HepG2 (cell line): Measurements from ENCODE around the gene RUVBL2. TPM values are rescaled to one million over a fixed set of nuclear protein-coding genes. Genes with fewer than 3 reads are reported as not detected.
A peak's percentile ranks its signal among the peaks of the same experiment; 100 is the strongest.

ENCODE experiments used
- ATF7-NPFF ChIP-seq: sonication (generic); formaldehyde crosslinking; IDR thresholded peaks from 2 replicates; pipeline ENCODE4 v1.8.1; 2023; ENCODE audit warnings: mild to moderate bottlenecking, low read depth, missing genetic modification reagents, moderate library complexity
- E2F5 ChIP-seq: sonication (generic); formaldehyde crosslinking; conservative IDR thresholded peaks from 2 replicates; pipeline ENCODE4 v1.4.0; 2020; ENCODE audit warnings: missing genetic modification reagents
- ELF1 ChIP-seq: sonication (generic); formaldehyde crosslinking; IDR thresholded peaks from 2 replicates; pipeline ENCODE4 v1.4.0; 2020; ENCODE audit warnings: missing genetic modification reagents
- ISL2 ChIP-seq: sonication (generic); formaldehyde crosslinking; IDR thresholded peaks from 2 replicates; pipeline ENCODE4 v1.5.0; 2020; ENCODE audit warnings: missing genetic modification reagents
- LCORL ChIP-seq, 2 experiments: fragments of 450-650 bp in 1 of 2; sonication (generic) in 1 of 2; formaldehyde crosslinking in 1 of 2; IDR thresholded peaks; 2 replicates each; pipeline versions ENCODE4 v1.5.0 to v1.6.1; 2017 to 2020; ENCODE audit warnings: antibody characterized with exemption in 1 of 2, missing genetic modification reagents in 1 of 2
- MAZ ChIP-seq, 2 experiments: sonication (generic) in 1 of 2; formaldehyde crosslinking in 1 of 2; IDR thresholded peaks; 2 replicates each; pipeline versions ENCODE4 v1.5.0 to v1.6.1; 2012 to 2020; ENCODE audit warnings: low read depth in 2 of 2, mild to moderate bottlenecking in 2 of 2, borderline replicate concordance in 1 of 2, improper control_type of control experiment in 1 of 2, low read length in 1 of 2, missing genetic modification reagents in 1 of 2, moderate library complexity in 1 of 2
- PAX8 ChIP-seq: sonication (generic); formaldehyde crosslinking; IDR thresholded peaks from 2 replicates; pipeline ENCODE4 v1.8.0; 2022; ENCODE audit warnings: mild to moderate bottlenecking, missing genetic modification reagents, borderline replicate concordance
- POLR2A ChIP-seq, 2 experiments: IDR thresholded peaks; 2 replicates each; pipeline ENCODE4 v1.6.1; 2011; ENCODE audit warnings: low read depth in 2 of 2, low read length in 2 of 2, mild to moderate bottlenecking in 1 of 2, moderate library complexity in 1 of 2; ENCODE audit not compliant: insufficient read depth in 1 of 2
- SMAD9 ChIP-seq: sonication (generic); formaldehyde crosslinking; IDR thresholded peaks from 2 replicates; pipeline ENCODE4 v1.5.1; 2020; ENCODE audit warnings: mild to moderate bottlenecking, missing genetic modification reagents
- TEF ChIP-seq: sonication (generic); formaldehyde crosslinking; IDR thresholded peaks from 2 replicates; pipeline ENCODE4 v1.5.0; 2020; ENCODE audit warnings: missing genetic modification reagents
- TP53 ChIP-seq: sonication (generic); formaldehyde crosslinking; conservative IDR thresholded peaks from 2 replicates; pipeline ENCODE4 v1.4.0; 2020; ENCODE audit warnings: missing genetic modification reagents
- ZBTB39 ChIP-seq: sonication (generic); formaldehyde crosslinking; IDR thresholded peaks from 2 replicates; pipeline ENCODE4 v1.5.0; 2020; ENCODE audit warnings: missing genetic modification reagents
- ZEB1 ChIP-seq: IDR thresholded peaks from 2 replicates; pipeline ENCODE4 v1.6.1; 2012; ENCODE audit warnings: mild to moderate bottlenecking, low read depth, inconsistent platforms; ENCODE audit not compliant: insufficient replicate concordance
- ZHX2 ChIP-seq, 2 experiments: sonication (generic) in 1 of 2; formaldehyde crosslinking in 1 of 2; IDR thresholded peaks; 2 replicates each; pipeline versions ENCODE4 v1.6.1 to v1.9.0; 2014 to 2022; ENCODE audit warnings: antibody characterized with exemption in 1 of 2, borderline replicate concordance in 1 of 2, inconsistent platforms in 1 of 2, low read depth in 1 of 2, missing genetic modification reagents in 1 of 2
- ZNF354B ChIP-seq: sonication (generic); formaldehyde crosslinking; IDR thresholded peaks from 2 replicates; pipeline ENCODE4 v1.8.0; 2022; ENCODE audit warnings: mild to moderate bottlenecking, missing genetic modification reagents
- ZNF382 ChIP-seq: sonication (generic); formaldehyde crosslinking; IDR thresholded peaks from 2 replicates; pipeline ENCODE4 v1.5.0; 2020; ENCODE audit warnings: missing genetic modification reagents, mild to moderate bottlenecking, borderline replicate concordance
- ZNF431 ChIP-seq: sonication (generic); formaldehyde crosslinking; IDR thresholded peaks from 2 replicates; pipeline ENCODE4 v1.9.0; 2022; ENCODE audit warnings: missing genetic modification reagents, low read depth, mild to moderate bottlenecking, borderline replicate concordance
- ZSCAN12 ChIP-seq: sonication (generic); formaldehyde crosslinking; IDR thresholded peaks from 2 replicates; pipeline ENCODE4 v1.9.0; 2021; ENCODE audit warnings: mild to moderate bottlenecking, missing genetic modification reagents
- polyA plus RNA-seq, 8 experiments: library from polyadenylated mRNA; depleted of rRNA in 3 of 8; stranded (reverse) in 7 of 8; unstranded in 1 of 8; fragments of >200 nt; fragmentation: Illumina TruSeq in 4 of 8; extraction: Trizol in 4 of 8; gene quantifications; 2 replicates each; pipeline versions ENCODE4 v1.2.1 to v1.2.3, GENCODE V29; 2011 to 2016; ENCODE audit warnings: low read depth in 4 of 8, missing spikeins in 1 of 8, mixed read lengths in 1 of 8; ENCODE audit not compliant: insufficient read depth in 1 of 8
- total RNA-seq, 5 experiments: library from RNA; depleted of rRNA; stranded (reverse); fragments of >200 nt; fragmentation: Illumina TruSeq; extraction: Trizol; gene quantifications; 2 replicates each; pipeline ENCODE4 v1.2.3, GENCODE V29; 2016; ENCODE audit warnings: low read depth in 1 of 5

RUVBL2 gene
- total and polyA plus RNA-seq, 2 of the 13 experiments (the other 11 are each of a cell fraction or from before 2014, with no cell fraction given), result 120 to 122 TPM

GRCh38 chr19:48966541-48967345 is 26.9 kb upstream of the RUVBL2 start (continued):
- 0 out of 2 replicates have a peak, but pooled peaks have one; percentile 46 for TF ChIP-seq TEF (CRISPR knock-in tag)
- 0 out of 2 replicates have a peak, but pooled peaks have one; percentile 11 for TF ChIP-seq ATF7-NPFF (CRISPR knock-in tag)
- TF ChIP-seq MAZ (IDR thresholded peaks at IDR 0.05; ENCODE audit: borderline replicate concordance, low read depth, low read length), result no peak
- TF ChIP-seq MAZ (CRISPR knock-in tag; IDR thresholded peaks at IDR 0.05; ENCODE audit: low read depth), result no peak; the same call in 1 of the 2 replicates
- no peak for TF ChIP-seq E2F5 (CRISPR knock-in tag)
- no peak for TF ChIP-seq PAX8 (CRISPR knock-in tag)
- TF ChIP-seq ZNF431 (CRISPR knock-in tag), result no peak
- no peak for TF ChIP-seq ZNF382 (CRISPR knock-in tag)
- peak; percentile 31 for TF ChIP-seq ZEB1
- peak; percentile 3 to 34; a peak in 2 of 4 replicates for TF ChIP-seq POLR2A (IDR thresholded peaks at IDR 0.05; ENCODE audit: insufficient read depth in 1 of 2, low read depth in 2 of 2, low read length in 2 of 2)
- TF ChIP-seq ZBTB39 (CRISPR knock-in tag), result no peak
- no peak for TF ChIP-seq ZNF354B
- no peak for TF ChIP-seq LCORL (IDR thresholded peaks at IDR 0.05)
- no peak for TF ChIP-seq LCORL (CRISPR knock-in tag; IDR thresholded peaks at IDR 0.05)
- 0 out of 2 replicates have a peak, but pooled peaks have one; percentile 29 for TF ChIP-seq ISL2
- TF ChIP-seq TP53 (CRISPR knock-in tag), result no peak
- TF ChIP-seq ZHX2 (IDR thresholded peaks at IDR 0.05; ENCODE audit: low read depth), result no peak
- TF ChIP-seq ZHX2 (CRISPR knock-in tag; IDR thresholded peaks at IDR 0.05; ENCODE audit: borderline replicate concordance), result no peak
- TF ChIP-seq SMAD9, result no peak
- TF ChIP-seq ELF1 (CRISPR knock-in tag), result no peak
- TF ChIP-seq ZSCAN12 (CRISPR knock-in tag), result 0 out of 2 replicates have a peak, but pooled peaks have one; percentile 15
